ENCODE measurements around the gene COL24A1.

COL24A1 gene

DNA sequence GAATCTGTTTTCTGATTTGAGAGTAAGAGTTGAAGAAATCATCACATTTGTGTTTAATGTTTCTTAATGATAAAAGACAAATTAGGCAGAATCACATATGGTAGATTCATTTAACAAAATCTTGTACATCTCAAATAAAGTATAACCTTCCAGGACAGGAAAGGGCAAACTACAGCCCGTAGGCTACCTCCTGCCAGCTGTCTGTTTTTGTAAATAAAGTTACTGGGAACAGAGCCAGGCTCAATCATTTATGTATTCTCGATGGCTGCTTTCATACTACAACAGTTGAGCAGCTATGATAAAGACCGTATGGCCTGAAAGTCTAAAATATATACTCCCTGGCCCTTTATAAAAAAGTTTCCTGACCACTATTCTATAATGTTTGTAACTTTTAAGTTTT, 204.1 kb downstream of the COL24A1 start:
- no peak for TF ChIP-seq CTCF (IDR thresholded peaks at IDR 0.05; ENCODE audit: extremely low read depth, missing control alignments)
- DNase-seq (ENCODE audit: low spot score) = no peak

GRCh38 chr1:85947186-85947585, 209.4 kb downstream of the COL24A1 start:
- TF ChIP-seq CTCF (IDR thresholded peaks at IDR 0.05; ENCODE audit: extremely low read depth, missing control alignments) = no peak

DNA sequence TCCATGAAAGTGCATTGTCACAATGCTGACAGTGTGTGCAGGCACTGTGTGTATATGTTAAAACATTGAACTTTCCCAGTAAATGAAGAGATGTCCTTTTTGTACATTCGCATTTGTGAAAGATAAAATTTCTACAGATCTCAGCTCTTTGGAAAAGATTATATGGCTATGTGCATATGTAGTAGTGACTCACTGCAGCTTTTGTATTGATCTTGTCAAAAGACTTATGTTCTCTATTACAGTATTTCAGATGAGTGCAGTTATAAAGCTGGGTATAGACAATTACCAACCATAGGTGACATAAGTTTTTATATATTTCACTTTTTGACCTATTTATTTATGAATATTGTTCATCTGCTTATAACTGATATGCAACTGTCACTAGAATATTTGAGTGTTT, 212.6 kb downstream of the COL24A1 start:
- TF ChIP-seq CTCF (IDR thresholded peaks at IDR 0.05; ENCODE audit: extremely low read depth, missing control alignments) = no peak
- no peak for DNase-seq (ENCODE audit: low spot score)

More at GRCh38 chr1:85947186-85947585, 209.4 kb downstream of the COL24A1 start:
- no peak for DNase-seq (ENCODE audit: low spot score)

DNA sequence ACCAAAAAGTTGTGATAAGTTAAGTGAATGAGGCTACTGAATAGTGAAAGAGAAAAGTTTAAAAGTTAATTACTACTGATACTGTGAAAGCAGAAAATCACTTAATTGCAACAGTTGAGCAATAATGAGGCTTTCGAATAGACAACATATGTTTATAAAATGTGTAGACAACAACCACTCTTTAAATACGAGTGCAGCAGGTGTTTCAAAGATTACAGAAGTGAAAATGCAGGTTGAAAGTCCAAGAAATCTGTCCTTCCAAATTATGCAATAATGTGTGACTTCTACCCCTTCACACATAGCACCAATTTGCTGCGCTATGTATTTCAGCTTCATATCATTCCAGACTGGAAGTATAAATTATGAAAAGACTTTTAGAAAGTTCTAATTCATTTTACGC, 213.0 kb downstream of the COL24A1 start:
- TF ChIP-seq CTCF (IDR thresholded peaks at IDR 0.05; ENCODE audit: extremely low read depth, missing control alignments) = no peak
- no peak for DNase-seq (ENCODE audit: low spot score)

- DNase-seq (ENCODE audit: low spot score) = no peak
- no peak for TF ChIP-seq CTCF (IDR thresholded peaks at IDR 0.05; ENCODE audit: extremely low read depth, missing control alignments)
These were observed 215.8 kb downstream of the COL24A1 start for GRCh38 chr1:85940656-85941306.

- no peak for DNase-seq (ENCODE audit: low spot score)
- no peak for TF ChIP-seq CTCF (IDR thresholded peaks at IDR 0.05; ENCODE audit: extremely low read depth, missing control alignments)
These were observed 217.7 kb downstream of the COL24A1 start for GRCh38 chr1:85938829-85939228.

GRCh38 chr1:85936470-85936869, 220.1 kb downstream of the COL24A1 start:
- no peak for DNase-seq (ENCODE audit: low spot score)
- no peak for TF ChIP-seq CTCF (IDR thresholded peaks at IDR 0.05; ENCODE audit: extremely low read depth, missing control alignments)
